ENCODE measurements around the gene SFTPD.

DNA sequence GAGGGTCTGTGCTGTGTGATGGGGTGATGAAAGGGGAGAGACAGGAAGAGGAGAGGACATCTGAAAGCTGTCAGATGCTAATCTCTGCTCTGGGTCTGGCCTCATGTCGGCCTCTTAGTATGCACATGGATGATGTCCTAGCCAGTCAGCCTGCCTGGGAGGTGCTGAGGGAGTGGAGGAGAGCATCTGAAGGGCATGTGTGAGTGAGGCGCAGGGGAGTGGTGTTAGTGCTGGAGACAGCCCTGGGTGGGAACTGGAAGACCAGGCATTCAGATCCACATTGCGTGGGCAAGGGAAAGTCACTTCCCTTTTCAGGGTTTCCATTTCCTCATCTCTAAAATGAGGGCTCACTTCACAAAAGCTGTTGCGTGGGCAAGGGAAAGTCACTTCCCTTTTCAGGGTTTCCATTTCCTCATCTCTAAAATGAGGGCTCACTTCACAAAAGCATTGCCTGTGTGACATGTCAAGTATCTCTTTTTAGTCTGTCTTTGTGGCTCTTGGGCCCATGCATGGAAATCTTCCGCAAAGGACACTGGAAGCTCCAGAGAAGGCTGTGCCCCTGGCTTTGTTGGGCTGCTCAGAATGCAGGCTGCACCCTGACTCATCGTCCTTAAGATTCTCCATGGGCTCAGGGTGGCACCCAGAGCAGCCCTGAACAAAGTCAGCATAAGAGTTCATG lies 10.0 kb downstream of the SFTPD start:
- no peak for TF ChIP-seq POLR2A (IDR thresholded peaks at IDR 0.05; ENCODE audit: low read length)
- TF ChIP-seq GATA1 (IDR thresholded peaks at IDR 0.05; ENCODE audit: low read depth, low read length), result no peak
